GM23338 (cell line): ENCODE results near the gene CGGBP1. TPM values are rescaled to one million over a fixed set of nuclear protein-coding genes. Genes with fewer than 3 reads are reported as not detected.

Experiments
- ATAC-seq: fragments of 200-7000 bp; cut with Tn5 transposase; 3 replicates; pipeline ENCODE4 v1.9.1; 2020
- DNase-seq: peaks from one replicate; pipeline ENCODE4 v3.0.0-alpha.2; 2015; ENCODE audit warnings: low spot score
- H2AFZ ChIP-seq: fragments of 200-600 bp; sonication (generic); 2 replicates; pipeline ENCODE4 v1.8.0; 2016; ENCODE audit warnings: antibody characterized with exemption, mild to moderate bottlenecking, moderate library complexity
- H3F3A ChIP-seq: fragments of 200-600 bp; sonication (generic); replicated peaks from 2 replicates; pipeline ENCODE4 v1.8.0; 2017; ENCODE audit warnings: antibody characterized with exemption, mixed run types, low read depth
- H3K27ac ChIP-seq: fragments of 200-600 bp; sonication (generic); 2 replicates; pipeline ENCODE4 v1.6.1; 2016; ENCODE audit warnings: low read depth
- H3K27me3 ChIP-seq: fragments of 200-600 bp; sonication (generic); 2 replicates; pipeline ENCODE4 v1.8.0; 2016; ENCODE audit warnings: mild to moderate bottlenecking, mixed run types, moderate library complexity; ENCODE audit not compliant: insufficient read depth
- H3K36me3 ChIP-seq: fragments of 200-600 bp; sonication (generic); 2 replicates; pipeline ENCODE4 v1.8.0; 2016; ENCODE audit warnings: mild to moderate bottlenecking; ENCODE audit not compliant: insufficient read depth
- H3K4me1 ChIP-seq: fragments of 200-600 bp; sonication (generic); 2 replicates; pipeline ENCODE4 v1.8.0; 2016; ENCODE audit warnings: mild to moderate bottlenecking, moderate library complexity; ENCODE audit not compliant: insufficient read depth
- H3K4me2 ChIP-seq: fragments of 200-600 bp; sonication (generic); 2 replicates; pipeline ENCODE4 v1.7.1; 2017; ENCODE audit warnings: mixed run types
- H3K4me3 ChIP-seq: fragments of 200-600 bp; sonication (generic); 2 replicates; pipeline ENCODE4 v1.6.1; 2016; ENCODE audit warnings: mixed run types
- H3K79me2 ChIP-seq: fragments of 200-600 bp; sonication (generic); replicated peaks from 2 replicates; pipeline ENCODE4 v1.8.0; 2017; ENCODE audit warnings: mild to moderate bottlenecking; ENCODE audit not compliant: insufficient read depth
- H3K9me2 ChIP-seq: fragments of 200-600 bp; sonication (generic); 2 replicates; pipeline ENCODE4 v1.8.0; 2017; ENCODE audit not compliant: insufficient read depth
- H4K20me1 ChIP-seq: fragments of 200-600 bp; sonication (generic); replicated peaks from 2 replicates; pipeline ENCODE4 v1.8.0; 2017; ENCODE audit warnings: mild to moderate bottlenecking; ENCODE audit not compliant: insufficient read depth
- H3K27ac Mint-ChIP-seq: 2 replicates; pipeline ENCODE4 v1.8.0; 2020; ENCODE audit warnings: inconsistent platforms, mild to moderate bottlenecking, moderate library complexity, mixed read lengths
- H3K27me3 Mint-ChIP-seq: 3 replicates; pipeline ENCODE4 v1.8.0; 2022; ENCODE audit warnings: low read depth, mild to moderate bottlenecking, moderate library complexity, mixed read lengths, inconsistent platforms; ENCODE audit not compliant: insufficient read depth, poor library complexity
- H3K36me3 Mint-ChIP-seq: 3 replicates; pipeline ENCODE4 v1.8.0; 2021; ENCODE audit warnings: low read depth, mild to moderate bottlenecking, inconsistent platforms, moderate library complexity, mixed read lengths
- H3K4me1 Mint-ChIP-seq: 3 replicates; pipeline ENCODE4 v1.8.0; 2020; ENCODE audit warnings: mild to moderate bottlenecking, inconsistent platforms, mixed read lengths
- H3K4me3 Mint-ChIP-seq: 3 replicates; pipeline ENCODE4 v1.8.0; 2021; ENCODE audit warnings: moderate library complexity, mild to moderate bottlenecking, inconsistent platforms, mixed read lengths
- H3K9me3 Mint-ChIP-seq: 3 replicates; pipeline ENCODE4 v1.8.0; 2020; ENCODE audit warnings: moderate library complexity, mild to moderate bottlenecking, inconsistent platforms, mixed read lengths
- EZH2 ChIP-seq: fragments of 200-600 bp; sonication (generic); IDR thresholded peaks from one replicate; pipeline ENCODE4 v1.8.0; 2017; ENCODE audit warnings: antibody characterized with exemption, mild to moderate bottlenecking, low read depth; ENCODE audit not compliant: unreplicated experiment
- EZH2phosphoT487 ChIP-seq: fragments of 200-600 bp; sonication (generic); IDR thresholded peaks from one replicate; pipeline ENCODE4 v1.8.1; 2018; ENCODE audit warnings: antibody characterized with exemption; ENCODE audit not compliant: unreplicated experiment
- JUNB ChIP-seq: IDR thresholded peaks from one replicate; pipeline ENCODE4 v1.6.1; 2016; ENCODE audit warnings: antibody characterized with exemption; ENCODE audit not compliant: unreplicated experiment
- NANOG ChIP-seq: IDR thresholded peaks from 2 replicates; pipeline ENCODE4 v1.6.1; 2016; ENCODE audit warnings: antibody characterized with exemption, borderline replicate concordance
- ZNF331 ChIP-seq: fragments of 250-450 bp; sonication (Bioruptor Pico); IDR thresholded peaks from 2 replicates; pipeline ENCODE4 v1.5.0; 2020; ENCODE audit warnings: low read depth, mild to moderate bottlenecking, moderate library complexity
- polyA plus RNA-seq: library from polyadenylated mRNA; unstranded; fragments of >200 nt; fragmentation: Nextera tagmentation; extraction: Ambion mirVana; gene quantifications from 2 replicates; pipeline ENCODE4 v1.2.1, GENCODE V29; 2016
- total RNA-seq: library from RNA; depleted of rRNA; stranded (reverse); fragments of >200 nt; shearing (Covaris generic); gene quantifications from 2 replicates; pipeline ENCODE4 v1.2.3, GENCODE V29; 2014
- TF ChIP-seq, protein P1 (sequence below), 2 experiments: fragments of 200-600 bp in 1 of 2; sonication (generic) in 1 of 2; conservative IDR thresholded peaks; 2 replicates each; pipeline versions ENCODE4 v1.5.1 to v1.6.1; 2016 to 2017; ENCODE audit warnings: antibody characterized with exemption in 2 of 2, low read depth in 2 of 2, mild to moderate bottlenecking in 2 of 2, moderate library complexity in 1 of 2
- TF ChIP-seq, protein P2 (sequence below): IDR thresholded peaks from one replicate; pipeline ENCODE4 v1.6.1; 2018; ENCODE audit warnings: antibody characterized with exemption; ENCODE audit not compliant: unreplicated experiment

CGGBP1 gene
- total and polyA plus RNA-seq, 2 experiments from 2014 or later = 55.5 to 63.5 TPM

DNA sequence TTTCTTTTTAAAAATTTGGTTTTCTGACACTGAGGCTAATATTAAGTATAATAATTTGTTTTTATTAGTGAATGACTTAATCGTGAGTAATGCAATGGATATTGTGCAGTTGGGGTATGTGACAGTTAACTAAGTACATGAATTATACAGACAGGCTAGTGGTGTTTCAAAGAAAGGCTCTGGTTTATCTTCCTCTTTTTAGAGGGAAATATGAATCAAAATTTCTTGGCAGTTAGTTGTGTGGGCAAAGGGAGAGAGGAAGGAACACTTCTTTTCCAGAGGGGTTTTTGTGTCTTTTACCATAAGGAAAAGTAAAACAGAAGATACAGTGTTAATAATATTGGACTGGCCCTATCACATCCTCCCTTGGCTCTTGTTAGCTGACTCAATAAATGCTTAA is 2.9 kb upstream of the CGGBP1 start:
- Mint-ChIP-seq H3K4me3 (peak overlapping the region; percentile 19; the same call in 1 of the 3 replicates), H3K27ac (no peak overlapping the region), H3K4me1 (peaks cover 14% of the 10 kb centered on the region), H3K27me3 (peaks cover 6% of the 10 kb centered on the region), H3K9me3 (no peaks in the 10 kb centered on the region; the same call in 2 of the 3 replicates), H3K36me3 (peaks cover 12% of the 10 kb centered on the region)
- Histone ChIP-seq H3K9me2 (no peaks in the 10 kb centered on the region), H3K4me1 (peaks cover 10% of the 10 kb centered on the region), H4K20me1 (0 out of 2 replicates have a peak, but pooled peaks cover 3% of the 10 kb centered on the region), H3K36me3 (peaks cover 3% of the 10 kb centered on the region), H3K79me2 (peaks cover 84% of the 10 kb centered on the region), H3K27me3 (no peaks in the 10 kb centered on the region), H3K4me3 (no peak overlapping the region), H2AFZ (no peak overlapping the region), H3F3A (no peaks in the 10 kb centered on the region; the same call in 1 of the 2 replicates), H3K27ac (no peak overlapping the region), H3K4me2 (no peak overlapping the region)
- TF ChIP-seq, protein P1, sequence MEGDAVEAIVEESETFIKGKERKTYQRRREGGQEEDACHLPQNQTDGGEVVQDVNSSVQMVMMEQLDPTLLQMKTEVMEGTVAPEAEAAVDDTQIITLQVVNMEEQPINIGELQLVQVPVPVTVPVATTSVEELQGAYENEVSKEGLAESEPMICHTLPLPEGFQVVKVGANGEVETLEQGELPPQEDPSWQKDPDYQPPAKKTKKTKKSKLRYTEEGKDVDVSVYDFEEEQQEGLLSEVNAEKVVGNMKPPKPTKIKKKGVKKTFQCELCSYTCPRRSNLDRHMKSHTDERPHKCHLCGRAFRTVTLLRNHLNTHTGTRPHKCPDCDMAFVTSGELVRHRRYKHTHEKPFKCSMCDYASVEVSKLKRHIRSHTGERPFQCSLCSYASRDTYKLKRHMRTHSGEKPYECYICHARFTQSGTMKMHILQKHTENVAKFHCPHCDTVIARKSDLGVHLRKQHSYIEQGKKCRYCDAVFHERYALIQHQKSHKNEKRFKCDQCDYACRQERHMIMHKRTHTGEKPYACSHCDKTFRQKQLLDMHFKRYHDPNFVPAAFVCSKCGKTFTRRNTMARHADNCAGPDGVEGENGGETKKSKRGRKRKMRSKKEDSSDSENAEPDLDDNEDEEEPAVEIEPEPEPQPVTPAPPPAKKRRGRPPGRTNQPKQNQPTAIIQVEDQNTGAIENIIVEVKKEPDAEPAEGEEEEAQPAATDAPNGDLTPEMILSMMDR (conservative IDR thresholded peaks at IDR 0.05; ENCODE audit: low read depth in 2 of 2) = no peak
- TF ChIP-seq, protein P2, sequence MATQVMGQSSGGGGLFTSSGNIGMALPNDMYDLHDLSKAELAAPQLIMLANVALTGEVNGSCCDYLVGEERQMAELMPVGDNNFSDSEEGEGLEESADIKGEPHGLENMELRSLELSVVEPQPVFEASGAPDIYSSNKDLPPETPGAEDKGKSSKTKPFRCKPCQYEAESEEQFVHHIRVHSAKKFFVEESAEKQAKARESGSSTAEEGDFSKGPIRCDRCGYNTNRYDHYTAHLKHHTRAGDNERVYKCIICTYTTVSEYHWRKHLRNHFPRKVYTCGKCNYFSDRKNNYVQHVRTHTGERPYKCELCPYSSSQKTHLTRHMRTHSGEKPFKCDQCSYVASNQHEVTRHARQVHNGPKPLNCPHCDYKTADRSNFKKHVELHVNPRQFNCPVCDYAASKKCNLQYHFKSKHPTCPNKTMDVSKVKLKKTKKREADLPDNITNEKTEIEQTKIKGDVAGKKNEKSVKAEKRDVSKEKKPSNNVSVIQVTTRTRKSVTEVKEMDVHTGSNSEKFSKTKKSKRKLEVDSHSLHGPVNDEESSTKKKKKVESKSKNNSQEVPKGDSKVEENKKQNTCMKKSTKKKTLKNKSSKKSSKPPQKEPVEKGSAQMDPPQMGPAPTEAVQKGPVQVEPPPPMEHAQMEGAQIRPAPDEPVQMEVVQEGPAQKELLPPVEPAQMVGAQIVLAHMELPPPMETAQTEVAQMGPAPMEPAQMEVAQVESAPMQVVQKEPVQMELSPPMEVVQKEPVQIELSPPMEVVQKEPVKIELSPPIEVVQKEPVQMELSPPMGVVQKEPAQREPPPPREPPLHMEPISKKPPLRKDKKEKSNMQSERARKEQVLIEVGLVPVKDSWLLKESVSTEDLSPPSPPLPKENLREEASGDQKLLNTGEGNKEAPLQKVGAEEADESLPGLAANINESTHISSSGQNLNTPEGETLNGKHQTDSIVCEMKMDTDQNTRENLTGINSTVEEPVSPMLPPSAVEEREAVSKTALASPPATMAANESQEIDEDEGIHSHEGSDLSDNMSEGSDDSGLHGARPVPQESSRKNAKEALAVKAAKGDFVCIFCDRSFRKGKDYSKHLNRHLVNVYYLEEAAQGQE = no peak
- TF ChIP-seq EZH2phosphoT487 = no peak
- no peak for TF ChIP-seq ZNF331 (CRISPR knock-in tag)
- ATAC-seq (no peak), DNase-seq (no peak)

DNA sequence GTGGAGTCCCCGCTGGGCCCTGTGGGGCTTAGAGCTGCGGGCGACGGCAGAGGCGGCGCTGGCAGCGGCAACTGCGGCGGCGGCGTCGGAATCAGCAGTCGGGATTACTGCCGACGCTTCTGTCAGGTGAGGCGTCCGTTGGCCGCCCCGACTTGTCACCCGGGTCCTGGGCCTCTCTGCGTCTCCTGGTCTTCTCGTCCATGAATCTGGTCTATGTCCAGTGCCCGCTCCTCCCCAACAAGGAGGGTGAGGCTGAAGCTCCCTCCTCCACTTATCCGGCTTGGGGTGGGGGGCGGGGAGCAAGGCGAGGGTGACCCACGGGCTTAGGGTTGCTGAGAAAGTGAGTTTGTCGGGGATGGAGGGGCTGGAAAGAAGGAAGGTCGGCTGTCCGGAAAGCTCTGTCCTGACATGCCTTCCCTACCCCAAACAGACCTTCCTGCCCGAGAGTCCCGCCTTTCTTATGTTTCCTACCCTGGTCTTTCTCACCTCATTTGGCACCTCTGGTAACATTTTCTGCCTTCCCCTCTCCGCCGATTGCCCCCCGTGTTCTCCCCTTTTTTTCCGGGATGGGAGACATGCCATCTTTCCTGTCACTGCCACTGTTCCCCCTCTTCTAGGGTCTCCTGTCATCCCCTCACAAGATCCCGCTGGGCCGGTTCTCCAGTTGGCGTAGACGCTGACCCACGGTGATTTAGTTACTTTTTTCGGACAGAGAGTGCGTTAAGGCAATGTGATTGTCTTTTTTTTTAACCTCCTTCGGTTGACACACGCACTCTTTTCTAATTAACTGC is 770 bp upstream of the CGGBP1 start:
- Histone ChIP-seq H3F3A (no peaks in the 10 kb centered on the region; the same call in 1 of the 2 replicates), H3K4me1 (peaks cover 10% of the 10 kb centered on the region), H3K4me2 (peak overlapping the region; percentile 82), H4K20me1 (0 out of 2 replicates have a peak, but pooled peaks cover 3% of the 10 kb centered on the region), H3K4me3 (peak overlapping the region; percentile 83), H3K27ac (0 out of 2 replicates have a peak overlapping the region, but pooled peaks have one; percentile 47), H2AFZ (peak overlapping the region; percentile 66), H3K36me3 (peaks cover 12% of the 10 kb centered on the region), H3K27me3 (no peaks in the 10 kb centered on the region), H3K79me2 (peaks cover 69% of the 10 kb centered on the region), H3K9me2 (no peaks in the 10 kb centered on the region)
- Mint-ChIP-seq H3K4me3 (peak overlapping the region; percentile 92), H3K36me3 (peaks cover 25% of the 10 kb centered on the region), H3K4me1 (peaks cover 15% of the 10 kb centered on the region), H3K27me3 (peaks cover 6% of the 10 kb centered on the region), H3K27ac (peak overlapping the region; percentile 83), H3K9me3 (no peaks in the 10 kb centered on the region; the same call in 2 of the 3 replicates)
- ATAC-seq (peak; percentile 29), DNase-seq (peak; percentile 21)
- TF ChIP-seq NANOG (no peak), JUNB (no peak), EZH2 (no peak)
- TF ChIP-seq, protein P1 (conservative IDR thresholded peaks at IDR 0.05; ENCODE audit: low read depth in 2 of 2) = no peak
- TF ChIP-seq, protein P2 = no peak
